ENCODE data around the gene GRM7. TPM values are rescaled to one million over a fixed set of nuclear protein-coding genes. Genes with fewer than 3 reads are reported as not detected.
A peak's percentile ranks its signal among the peaks of the same experiment; 100 is the strongest.

GRM7 gene
- polyA plus RNA-seq, 3 donors, result not detected

DNA sequence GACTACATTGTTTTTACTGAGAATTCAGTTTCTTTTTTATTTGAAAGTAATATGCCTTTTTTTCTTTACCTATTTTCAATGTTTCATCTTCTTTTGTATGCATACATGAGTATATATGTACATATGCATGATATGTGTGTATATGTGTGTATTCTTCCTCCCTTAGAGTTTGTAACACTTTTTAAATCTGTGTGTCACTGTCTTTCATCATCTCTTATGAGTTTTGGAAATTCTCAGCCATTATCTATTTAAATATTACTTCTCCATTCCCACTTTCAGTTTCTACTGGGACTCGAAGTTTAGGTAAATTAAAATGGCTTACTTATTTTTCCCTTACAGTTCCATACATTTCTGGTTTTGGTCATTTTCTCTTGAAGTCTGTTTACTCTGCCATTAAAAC, 754.1 kb downstream of the GRM7 start:
- H3K27ac ChIP-seq (ENCODE audit: low read depth in 1 of 2, low read length in 2 of 2), result peak overlapping the region in 1 of 2 donors; percentile 17
- DNase-seq, result peak; percentile 6 to 63 (median 33)
- intact Hi-C loops (cut with micrococcal nuclease), result no loop called here
- no peaks in the 10 kb centered on the region for H3K9me3 ChIP-seq (replicated peaks in 1 of 2; ENCODE audit: control insufficient read depth in 1 of 2, insufficient read depth in 1 of 2, low read length in 2 of 2)
- H3K9ac ChIP-seq (ENCODE audit: insufficient read depth, low read length, poor library complexity, severe bottlenecking), result no peak overlapping the region
- H3K9me3 Mint-ChIP-seq, result peaks cover 0 to 11% (median 1%) of the 10 kb centered on the region in 7 donors
- no peaks in the 10 kb centered on the region for H3K79me2 ChIP-seq (ENCODE audit: insufficient read depth, low read length)
- no peaks in the 10 kb centered on the region for H3K36me3 Mint-ChIP-seq
- H3K27me3 Mint-ChIP-seq (ENCODE audit: low read depth in 3 of 3), result no peaks in the 10 kb centered on the region
- no peaks in the 10 kb centered on the region for H3K36me3 ChIP-seq (replicated peaks in 1 of 2; ENCODE audit: control insufficient read depth in 1 of 2, insufficient read depth in 2 of 2, low read length in 2 of 2)
- peaks cover 12% of the 10 kb centered on the region for H3K4me1 Mint-ChIP-seq
- peak overlapping the region; percentile 63 to 90 (median 85) for H3K27ac Mint-ChIP-seq
- peak overlapping the region in 1 of 3 experiments; percentile 29 for H3K4me3 ChIP-seq (replicated peaks in 1 of 3; ENCODE audit: low read depth in 2 of 3, low read length in 3 of 3)
- H3K4me1 ChIP-seq (ENCODE audit: control insufficient read depth in 1 of 2, insufficient read depth in 2 of 2, low read length in 2 of 2), result peaks cover 5 to 12% of the 10 kb centered on the region in 2 donors
- H2AFZ ChIP-seq (ENCODE audit: insufficient read depth, low read depth, low read length, poor library complexity, severe bottlenecking), result no peak overlapping the region
- H3K4me3 Mint-ChIP-seq, result no peak overlapping the region
- WGBS (ENCODE audit: insufficient coverage), result no CpG with 5 or more reads among the region's 1 CpG
- H3K4me2 ChIP-seq (replicated peaks; ENCODE audit: extremely low read depth, low read length, poor library complexity, severe bottlenecking), result peak overlapping the region; percentile 37
- H4K20me1 ChIP-seq (ENCODE audit: insufficient read depth, low read length), result no peaks in the 10 kb centered on the region
- TF ChIP-seq CTCF (IDR thresholded peaks at IDR 0.05), result no peak
- H3K27me3 ChIP-seq (ENCODE audit: control insufficient read depth in 2 of 2, insufficient read depth in 2 of 2, low read length in 2 of 2), result no peaks in the 10 kb centered on the region

DNA sequence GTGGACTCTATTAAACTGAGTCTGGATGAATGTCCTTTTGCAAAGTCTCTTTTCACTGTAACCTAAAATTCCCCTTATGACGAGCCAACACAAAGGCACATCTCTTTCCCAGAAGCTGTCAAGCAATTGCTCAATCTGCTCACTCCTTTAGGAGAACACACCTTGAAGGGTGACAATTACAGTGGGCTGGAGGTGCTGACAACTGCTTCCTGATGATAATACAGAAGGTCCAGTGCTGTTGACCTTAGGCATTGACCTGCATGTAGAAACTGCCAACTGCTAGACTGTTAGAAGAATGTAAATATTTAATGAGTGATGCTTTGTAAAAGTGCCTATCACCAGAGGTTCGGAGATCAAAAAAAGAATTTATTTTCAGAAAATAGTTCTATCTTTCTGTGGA, 757.7 kb downstream of the GRM7 start:
- H3K4me3 Mint-ChIP-seq, result no peak overlapping the region
- no peak for TF ChIP-seq CTCF (IDR thresholded peaks at IDR 0.05)
- DNase-seq, result no peak
- Histone ChIP-seq H3K27me3 (ENCODE audit: control insufficient read depth in 2 of 2, insufficient read depth in 2 of 2, low read length in 2 of 2) (no peaks in the 10 kb centered on the region), H3K36me3 (replicated peaks in 1 of 2; ENCODE audit: control insufficient read depth in 1 of 2, insufficient read depth in 2 of 2, low read length in 2 of 2) (no peaks in the 10 kb centered on the region), H3K4me2 (replicated peaks; ENCODE audit: extremely low read depth, low read length, poor library complexity, severe bottlenecking) (no peak overlapping the region), H3K79me2 (ENCODE audit: insufficient read depth, low read length) (no peaks in the 10 kb centered on the region), H3K4me3 (replicated peaks in 1 of 3; ENCODE audit: low read depth in 2 of 3, low read length in 3 of 3) (no peak overlapping the region), H3K4me1 (ENCODE audit: control insufficient read depth in 1 of 2, insufficient read depth in 2 of 2, low read length in 2 of 2) (peaks cover 5 to 12% of the 10 kb centered on the region in 2 donors), H3K27ac (ENCODE audit: low read depth in 1 of 2, low read length in 2 of 2) (no peak overlapping the region), H3K9ac (ENCODE audit: insufficient read depth, low read length, poor library complexity, severe bottlenecking) (no peak overlapping the region), H4K20me1 (ENCODE audit: insufficient read depth, low read length) (no peaks in the 10 kb centered on the region), H3K9me3 (replicated peaks in 1 of 2; ENCODE audit: control insufficient read depth in 1 of 2, insufficient read depth in 1 of 2, low read length in 2 of 2) (no peaks in the 10 kb centered on the region), H2AFZ (ENCODE audit: insufficient read depth, low read depth, low read length, poor library complexity, severe bottlenecking) (no peak overlapping the region)
- H3K27me3 Mint-ChIP-seq (ENCODE audit: low read depth in 3 of 3), result no peaks in the 10 kb centered on the region
- H3K4me1 Mint-ChIP-seq, result peaks cover 12% of the 10 kb centered on the region
- no peak overlapping the region for H3K27ac Mint-ChIP-seq
- intact Hi-C loops (cut with micrococcal nuclease), result no loop called here
- WGBS (ENCODE audit: insufficient coverage), result no CpG with 5 or more reads among the region's 2 CpGs
- H3K36me3 Mint-ChIP-seq, result no peaks in the 10 kb centered on the region
- H3K9me3 Mint-ChIP-seq, result peaks cover 0 to 5% (median 1%) of the 10 kb centered on the region in 7 donors

Measured in CD14-positive monocyte (primary cell).